ENCODE measurements around the gene MUC5B. TPM values are rescaled to one million over a fixed set of nuclear protein-coding genes. Genes with fewer than 3 reads are reported as not detected.

MUC5B gene
- total RNA-seq, 2 experiments from 2014 or later = not detected

DNA sequence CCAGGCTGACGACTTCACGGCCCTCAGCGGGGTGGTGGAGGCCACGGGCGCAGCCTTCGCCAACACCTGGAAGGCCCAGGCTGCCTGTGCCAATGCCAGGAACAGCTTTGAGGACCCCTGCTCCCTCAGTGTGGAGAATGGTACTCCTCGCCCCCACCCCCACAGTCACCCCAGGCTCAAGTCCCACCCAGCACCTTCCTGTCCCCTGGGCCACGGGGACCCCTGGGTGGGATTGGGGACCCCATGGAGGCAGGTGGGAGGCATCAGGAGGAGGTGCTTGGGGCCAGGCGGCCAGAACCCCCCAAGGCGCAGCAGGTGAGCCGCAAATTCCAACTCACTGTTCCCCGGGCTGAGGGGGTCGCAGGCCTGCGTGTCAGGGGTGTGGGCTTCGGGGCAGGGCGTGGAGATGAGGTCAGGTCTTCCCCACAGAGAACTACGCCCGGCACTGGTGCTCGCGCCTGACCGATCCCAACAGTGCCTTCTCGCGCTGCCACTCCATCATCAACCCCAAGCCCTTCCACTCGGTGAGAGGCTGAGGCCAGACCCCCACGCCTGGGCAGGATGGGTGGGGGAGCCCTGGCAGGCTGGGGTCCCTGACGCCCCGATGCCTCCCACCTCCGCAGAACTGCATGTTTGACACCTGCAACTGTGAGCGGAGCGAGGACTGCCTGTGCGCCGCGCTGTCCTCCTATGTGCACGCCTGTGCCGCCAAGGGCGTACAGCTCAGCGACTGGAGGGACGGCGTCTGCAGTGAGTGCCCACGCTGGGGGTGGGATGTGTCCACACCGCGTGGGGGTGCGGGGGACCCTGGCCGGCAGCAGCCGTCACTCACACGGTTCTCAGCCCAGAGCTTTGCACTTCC lies 9.4 kb downstream of the MUC5B start:
- no peak overlapping the region for H3K4me3 Mint-ChIP-seq
- no peak overlapping the region for H3K27ac Mint-ChIP-seq
- TF ChIP-seq, protein P1, sequence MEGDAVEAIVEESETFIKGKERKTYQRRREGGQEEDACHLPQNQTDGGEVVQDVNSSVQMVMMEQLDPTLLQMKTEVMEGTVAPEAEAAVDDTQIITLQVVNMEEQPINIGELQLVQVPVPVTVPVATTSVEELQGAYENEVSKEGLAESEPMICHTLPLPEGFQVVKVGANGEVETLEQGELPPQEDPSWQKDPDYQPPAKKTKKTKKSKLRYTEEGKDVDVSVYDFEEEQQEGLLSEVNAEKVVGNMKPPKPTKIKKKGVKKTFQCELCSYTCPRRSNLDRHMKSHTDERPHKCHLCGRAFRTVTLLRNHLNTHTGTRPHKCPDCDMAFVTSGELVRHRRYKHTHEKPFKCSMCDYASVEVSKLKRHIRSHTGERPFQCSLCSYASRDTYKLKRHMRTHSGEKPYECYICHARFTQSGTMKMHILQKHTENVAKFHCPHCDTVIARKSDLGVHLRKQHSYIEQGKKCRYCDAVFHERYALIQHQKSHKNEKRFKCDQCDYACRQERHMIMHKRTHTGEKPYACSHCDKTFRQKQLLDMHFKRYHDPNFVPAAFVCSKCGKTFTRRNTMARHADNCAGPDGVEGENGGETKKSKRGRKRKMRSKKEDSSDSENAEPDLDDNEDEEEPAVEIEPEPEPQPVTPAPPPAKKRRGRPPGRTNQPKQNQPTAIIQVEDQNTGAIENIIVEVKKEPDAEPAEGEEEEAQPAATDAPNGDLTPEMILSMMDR (IDR thresholded peaks at IDR 0.05) = no peak
- intact Hi-C loops (cut with micrococcal nuclease) = no loop called here
- POLR2A ChIA-PET = no interaction called here
- no peaks in the 10 kb centered on the region for H3K36me3 Mint-ChIP-seq (ENCODE audit: low read depth)
- H3K27me3 Mint-ChIP-seq = no peaks in the 10 kb centered on the region
- no peaks in the 10 kb centered on the region for H3K4me1 Mint-ChIP-seq (ENCODE audit: low read depth)
- no peaks in the 10 kb centered on the region for H3K9me3 Mint-ChIP-seq
- CTCF ChIA-PET = no interaction called here
- ATAC-seq (no peak), DNase-seq (no peak)

DNA sequence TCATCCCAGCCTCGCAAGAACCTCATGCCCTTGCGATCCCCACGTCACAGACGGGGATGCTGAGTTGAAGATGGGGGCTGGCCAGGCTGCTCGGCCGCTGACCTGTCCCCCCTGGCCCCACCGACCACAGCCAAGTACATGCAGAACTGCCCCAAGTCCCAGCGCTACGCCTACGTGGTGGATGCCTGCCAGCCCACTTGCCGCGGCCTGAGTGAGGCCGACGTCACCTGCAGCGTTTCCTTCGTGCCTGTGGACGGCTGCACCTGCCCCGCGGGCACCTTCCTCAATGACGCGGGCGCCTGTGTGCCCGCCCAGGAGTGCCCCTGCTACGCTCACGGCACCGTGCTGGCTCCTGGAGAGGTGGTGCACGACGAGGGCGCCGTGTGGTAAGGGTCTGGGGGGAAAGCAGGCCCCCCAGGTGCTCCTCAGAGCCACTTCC lies 10.0 kb downstream of the MUC5B start:
- no peak for DNase-seq

GRCh38 chr11:1233351-1234053 lies 10.6 kb downstream of the MUC5B start:
- no peak overlapping the region for H3K4me3 Mint-ChIP-seq
- ChIA-PET POLR2A (no interaction called here), CTCF (no interaction called here)
- no peaks in the 10 kb centered on the region for H3K4me1 Mint-ChIP-seq (ENCODE audit: low read depth)
- no peak overlapping the region for H3K27ac Mint-ChIP-seq
- no peaks in the 10 kb centered on the region for H3K9me3 Mint-ChIP-seq
- no peak for ATAC-seq
- H3K27me3 Mint-ChIP-seq = no peaks in the 10 kb centered on the region
- intact Hi-C loops (cut with micrococcal nuclease) = no loop called here
- DNase-seq = no peak
- H3K36me3 Mint-ChIP-seq (ENCODE audit: low read depth) = no peaks in the 10 kb centered on the region
- TF ChIP-seq, protein P1 (IDR thresholded peaks at IDR 0.05) = no peak

More for the DNA sequence above, 10.0 kb downstream of the MUC5B start:
- Mint-ChIP-seq H3K9me3 (no peaks in the 10 kb centered on the region), H3K27ac (no peak overlapping the region), H3K36me3 (ENCODE audit: low read depth) (no peaks in the 10 kb centered on the region), H3K4me3 (no peak overlapping the region), H3K27me3 (no peaks in the 10 kb centered on the region), H3K4me1 (ENCODE audit: low read depth) (no peaks in the 10 kb centered on the region)
- intact Hi-C loops (cut with micrococcal nuclease) = no loop called here
- POLR2A ChIA-PET = no interaction called here
- CTCF ChIA-PET = no interaction called here
- no peak for ATAC-seq
- TF ChIP-seq, protein P1 (IDR thresholded peaks at IDR 0.05) = no peak

- intact Hi-C loops (cut with micrococcal nuclease) = no loop called here
- no peak overlapping the region for H3K4me3 Mint-ChIP-seq
- ChIA-PET CTCF (no interaction called here), POLR2A (no interaction called here)
- H3K9me3 Mint-ChIP-seq = no peaks in the 10 kb centered on the region
- no peak overlapping the region for H3K27ac Mint-ChIP-seq
- TF ChIP-seq, protein P1 (IDR thresholded peaks at IDR 0.05) = no peak
- DNase-seq = no peak
- ATAC-seq = no peak
- no peaks in the 10 kb centered on the region for H3K27me3 Mint-ChIP-seq
- no peaks in the 10 kb centered on the region for H3K4me1 Mint-ChIP-seq (ENCODE audit: low read depth)
- no peaks in the 10 kb centered on the region for H3K36me3 Mint-ChIP-seq (ENCODE audit: low read depth)
Measured at GRCh38 chr11:1234054-1234720, 11.3 kb downstream of the MUC5B start.
